RWPE2 (cell line): Measurements from ENCODE around the gene PDE7B.

ENCODE experiments used
- ATAC-seq: fragments of 200-7000 bp; cut with Tn5 transposase; 3 replicates; pipeline ENCODE4 v1.9.1; 2021; ENCODE audit warnings: low read depth
- DNase-seq: peaks from one replicate; pipeline ENCODE4 v3.0.0-alpha.2; 2020; ENCODE audit warnings: low spot score
- H3K27ac ChIP-seq: fragments of 450-650 bp; 2 replicates; pipeline ENCODE4 v1.5.1; 2017; ENCODE audit warnings: mild to moderate bottlenecking; ENCODE audit not compliant: poor library complexity, severe bottlenecking
- H3K27me3 ChIP-seq: fragments of 250-450 bp; sonication (Bioruptor Pico); 2 replicates; pipeline ENCODE4 v1.5.1; 2021; ENCODE audit warnings: mild to moderate bottlenecking, moderate library complexity; ENCODE audit not compliant: insufficient read depth, poor library complexity, severe bottlenecking
- H3K36me3 ChIP-seq: fragments of 250-450 bp; sonication (Bioruptor Pico); 2 replicates; pipeline ENCODE4 v1.5.1; 2020; ENCODE audit warnings: low read depth, mild to moderate bottlenecking, moderate library complexity
- H3K4me1 ChIP-seq: fragments of 250-450 bp; sonication (Bioruptor Pico); 2 replicates; pipeline ENCODE4 v1.5.1; 2021; ENCODE audit warnings: mild to moderate bottlenecking, moderate library complexity; ENCODE audit not compliant: insufficient read depth, poor library complexity, severe bottlenecking
- H3K4me3 ChIP-seq: fragments of 250-450 bp; sonication (Bioruptor Pico); 2 replicates; pipeline ENCODE4 v1.5.1; 2021; ENCODE audit warnings: mild to moderate bottlenecking, moderate library complexity; ENCODE audit not compliant: severe bottlenecking
- H3K9me3 ChIP-seq: fragments of 250-450 bp; sonication (Bioruptor Pico); 2 replicates; pipeline ENCODE4 v1.5.1; 2021; ENCODE audit warnings: mild to moderate bottlenecking, moderate library complexity; ENCODE audit not compliant: severe bottlenecking
- TF ChIP-seq, protein P1 (sequence below): fragments of 450-650 bp; IDR thresholded peaks from one replicate; pipeline ENCODE4 v1.5.1; 2017; ENCODE audit warnings: mild to moderate bottlenecking, moderate library complexity; ENCODE audit not compliant: poor library complexity, severe bottlenecking

Gene PDE7B

DNA sequence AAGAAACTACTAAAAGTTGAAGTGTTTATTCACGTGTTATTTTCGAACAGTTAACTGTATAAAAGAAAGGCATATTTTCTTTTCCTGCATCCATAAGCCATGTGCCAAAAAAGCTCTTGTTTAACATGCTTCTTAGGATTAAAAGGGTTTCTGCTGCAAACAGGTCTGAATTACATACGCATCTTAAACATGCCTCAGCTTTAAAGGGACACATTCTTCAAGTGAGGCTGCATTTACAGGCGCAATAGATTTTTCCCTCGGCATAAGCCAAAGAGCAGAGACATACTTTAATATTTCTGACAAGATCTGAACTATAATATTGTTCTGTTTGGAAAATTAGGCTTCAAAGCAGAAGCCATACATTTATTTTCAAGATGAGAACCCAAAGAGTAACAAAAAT lies 39.4 kb downstream of the PDE7B start:
- no peaks in the 10 kb centered on the region for H3K4me1 ChIP-seq
- no peak overlapping the region for H3K4me3 ChIP-seq
- TF ChIP-seq, protein P1, sequence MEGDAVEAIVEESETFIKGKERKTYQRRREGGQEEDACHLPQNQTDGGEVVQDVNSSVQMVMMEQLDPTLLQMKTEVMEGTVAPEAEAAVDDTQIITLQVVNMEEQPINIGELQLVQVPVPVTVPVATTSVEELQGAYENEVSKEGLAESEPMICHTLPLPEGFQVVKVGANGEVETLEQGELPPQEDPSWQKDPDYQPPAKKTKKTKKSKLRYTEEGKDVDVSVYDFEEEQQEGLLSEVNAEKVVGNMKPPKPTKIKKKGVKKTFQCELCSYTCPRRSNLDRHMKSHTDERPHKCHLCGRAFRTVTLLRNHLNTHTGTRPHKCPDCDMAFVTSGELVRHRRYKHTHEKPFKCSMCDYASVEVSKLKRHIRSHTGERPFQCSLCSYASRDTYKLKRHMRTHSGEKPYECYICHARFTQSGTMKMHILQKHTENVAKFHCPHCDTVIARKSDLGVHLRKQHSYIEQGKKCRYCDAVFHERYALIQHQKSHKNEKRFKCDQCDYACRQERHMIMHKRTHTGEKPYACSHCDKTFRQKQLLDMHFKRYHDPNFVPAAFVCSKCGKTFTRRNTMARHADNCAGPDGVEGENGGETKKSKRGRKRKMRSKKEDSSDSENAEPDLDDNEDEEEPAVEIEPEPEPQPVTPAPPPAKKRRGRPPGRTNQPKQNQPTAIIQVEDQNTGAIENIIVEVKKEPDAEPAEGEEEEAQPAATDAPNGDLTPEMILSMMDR: no peak
- no peaks in the 10 kb centered on the region for H3K36me3 ChIP-seq
- H3K27me3 ChIP-seq: no peaks in the 10 kb centered on the region
- ATAC-seq (no peak), DNase-seq (no peak)
- no peak overlapping the region for H3K27ac ChIP-seq
- H3K9me3 ChIP-seq: no peaks in the 10 kb centered on the region

DNA sequence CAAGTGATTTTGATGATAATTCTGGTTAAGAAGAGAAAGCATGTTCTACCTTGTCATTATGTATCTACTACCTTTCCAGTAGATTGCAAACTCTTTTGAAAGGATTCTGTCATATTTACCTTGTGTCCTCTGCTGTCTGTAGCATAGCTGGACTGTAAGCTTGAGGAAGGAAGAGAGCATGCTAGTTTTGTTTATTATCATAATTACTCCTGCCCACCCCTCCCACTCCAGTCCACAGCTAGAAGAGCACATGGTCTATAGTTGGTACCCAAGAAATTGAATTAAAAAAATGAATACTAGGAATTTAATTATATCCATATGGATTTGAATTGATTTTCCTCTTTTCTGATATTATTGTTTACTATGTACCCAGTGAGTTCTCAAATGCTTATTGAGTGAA lies 40.2 kb downstream of the PDE7B start:
- DNase-seq (no peak), ATAC-seq (no peak)

DNA sequence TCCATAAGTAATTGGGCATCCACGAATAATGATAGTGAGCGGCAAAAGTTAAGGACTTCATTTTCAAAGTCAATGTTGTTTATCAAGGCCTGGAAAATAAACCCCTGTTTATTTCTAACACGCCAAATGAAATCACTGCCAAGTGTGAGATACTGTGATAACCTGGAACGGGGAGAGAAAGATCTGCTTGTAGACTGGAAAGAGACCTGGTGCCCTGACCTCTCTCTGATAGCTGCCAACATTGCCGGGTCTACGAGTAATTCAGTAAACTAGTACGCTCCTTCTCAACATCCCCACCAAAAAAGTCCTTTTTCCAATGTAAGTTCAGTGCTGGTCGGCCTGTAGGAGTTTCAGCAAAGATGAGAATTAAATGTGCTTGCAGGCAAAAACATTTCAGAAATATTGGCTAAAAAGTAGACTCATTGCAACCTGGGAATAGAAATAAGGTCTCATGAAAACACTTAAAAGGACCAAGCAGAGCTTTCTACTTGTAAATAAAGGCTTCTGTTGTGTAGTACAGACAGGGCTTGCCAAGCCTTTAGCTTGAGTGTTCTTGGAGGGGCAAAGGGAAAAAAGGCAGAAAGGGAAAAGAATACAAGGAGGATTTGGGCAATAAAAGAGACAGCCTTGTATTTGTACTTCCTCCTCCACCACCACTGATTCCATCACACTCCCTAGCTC lies 43.9 kb downstream of the PDE7B start:
- no peaks in the 10 kb centered on the region for H3K27me3 ChIP-seq
- H3K9me3 ChIP-seq: no peaks in the 10 kb centered on the region
- no peaks in the 10 kb centered on the region for H3K36me3 ChIP-seq
- ATAC-seq: no peak
- no peak overlapping the region for H3K4me3 ChIP-seq
- TF ChIP-seq, protein P1: no peak
- H3K27ac ChIP-seq: no peak overlapping the region
- no peak for DNase-seq
- H3K4me1 ChIP-seq: no peaks in the 10 kb centered on the region

More for the DNA sequence above, 40.2 kb downstream of the PDE7B start:
- Histone ChIP-seq H3K36me3 (no peaks in the 10 kb centered on the region), H3K27me3 (no peaks in the 10 kb centered on the region), H3K4me1 (no peaks in the 10 kb centered on the region), H3K9me3 (no peaks in the 10 kb centered on the region), H3K4me3 (no peak overlapping the region), H3K27ac (no peak overlapping the region)
- TF ChIP-seq, protein P1: no peak

DNA sequence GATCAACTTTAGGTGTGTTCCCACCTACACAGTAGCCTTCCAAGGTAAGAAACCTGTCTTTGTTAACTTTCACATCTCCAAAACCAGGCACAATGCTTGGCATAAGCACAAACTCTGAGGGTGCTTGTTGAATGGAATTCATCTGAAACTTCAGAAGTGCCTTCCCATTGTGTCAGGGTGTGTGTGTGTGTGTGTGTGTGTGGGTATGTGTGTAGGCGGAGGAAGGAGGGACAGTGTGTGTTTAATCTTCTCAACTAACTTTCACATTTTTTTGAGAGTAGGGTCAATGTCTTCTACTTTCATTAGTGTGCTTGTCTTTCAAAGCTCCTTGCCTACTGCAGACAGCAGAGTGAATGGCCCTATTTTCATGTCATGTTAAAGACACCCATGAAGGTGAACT lies 45.6 kb downstream of the PDE7B start:
- Histone ChIP-seq H3K27me3 (no peaks in the 10 kb centered on the region), H3K36me3 (no peaks in the 10 kb centered on the region), H3K9me3 (no peaks in the 10 kb centered on the region), H3K27ac (no peak overlapping the region), H3K4me3 (no peak overlapping the region), H3K4me1 (no peaks in the 10 kb centered on the region)
- TF ChIP-seq, protein P1: no peak
- no peak for DNase-seq
- ATAC-seq: no peak

DNA sequence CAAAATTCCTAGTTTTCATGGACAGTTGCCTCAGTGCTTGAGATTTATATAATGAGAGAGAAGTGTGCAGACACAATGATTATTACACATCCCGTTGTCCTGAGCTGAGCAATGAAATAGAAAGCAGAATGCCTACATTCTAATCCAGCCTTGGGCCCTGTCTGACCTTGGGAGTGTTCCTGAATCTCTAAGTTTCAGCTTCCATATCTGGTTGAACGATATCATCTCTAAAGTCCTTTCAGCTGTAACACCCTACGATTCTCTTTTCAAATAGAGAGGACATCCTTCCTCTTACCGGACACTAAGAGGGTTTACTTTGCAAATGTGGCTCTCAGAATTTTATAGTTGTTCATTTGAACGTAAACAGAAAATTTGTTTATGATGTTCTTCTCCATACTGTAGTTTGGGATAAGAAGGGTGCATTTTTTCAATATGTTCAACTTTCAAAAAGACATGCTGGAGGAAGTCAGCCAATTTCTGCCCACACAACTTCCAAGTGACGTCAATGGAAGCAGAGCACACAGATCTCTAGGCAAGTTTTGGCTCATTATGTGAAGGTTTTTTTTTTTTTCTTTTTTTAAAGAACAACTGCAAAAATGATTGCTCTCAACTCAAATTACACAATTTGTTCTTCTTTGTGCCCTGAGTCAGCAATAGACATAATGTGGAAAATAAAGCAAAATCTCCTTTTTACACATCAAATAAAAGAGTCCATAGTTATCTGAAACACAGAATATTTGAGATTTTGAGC lies 50.4 kb downstream of the PDE7B start:
- DNase-seq: no peak
- no peak for ATAC-seq
- TF ChIP-seq, protein P1: no peak
- Histone ChIP-seq H3K27me3 (no peaks in the 10 kb centered on the region), H3K36me3 (no peaks in the 10 kb centered on the region), H3K4me1 (peaks cover 33% of the 10 kb centered on the region), H3K9me3 (no peaks in the 10 kb centered on the region), H3K4me3 (no peak overlapping the region), H3K27ac (peak overlapping the region; percentile 46)
